Motor neuron (in vitro differentiated cells): ENCODE data around the gene WNT10A. TPM values are rescaled to one million over a fixed set of nuclear protein-coding genes. Genes with fewer than 3 reads are reported as not detected.
A peak's percentile ranks its signal among the peaks of the same experiment; 100 is the strongest.

Experiments
- ATAC-seq, 8 experiments: fragments of 200-7000 bp; cut with Tn5 transposase; replicated peaks in 6 of 8; 2 replicates each; pipeline ENCODE4 v1.8.0; 2021; ENCODE audit warnings: mild to moderate bottlenecking in 8 of 8, moderate library complexity in 8 of 8
- H3K27ac ChIP-seq, 2 donors: fragments of 250-450 bp; sonication (Bioruptor Pico); 2 replicates each; pipeline ENCODE4 v1.9.0; 2021; ENCODE audit warnings: antibody characterized with exemption in 2 of 2, mild to moderate bottlenecking in 2 of 2, moderate library complexity in 1 of 2
- H3K4me1 ChIP-seq, 2 donors: fragments of 250-450 bp; sonication (Bioruptor Pico); replicated peaks in 1 of 2; 2 replicates each; pipeline ENCODE4 v1.6.1; 2021; ENCODE audit warnings: antibody characterized with exemption in 2 of 2, mild to moderate bottlenecking in 2 of 2, moderate library complexity in 1 of 2
- H3K4me3 ChIP-seq, 5 donors: fragments of 250-450 bp; sonication (Bioruptor Pico); 2 replicates each; pipeline ENCODE4 v1.9.0; 2021; ENCODE audit warnings: antibody characterized with exemption in 5 of 5, mild to moderate bottlenecking in 5 of 5, moderate library complexity in 4 of 5
- WGBS, 10 experiments: fragments of 450-650 bp; shearing (Covaris generic); methylation state at CpG; one replicate each; pipeline ENCODE4 v1.0.0; 2022; 5-methylcytosine and 5-hydroxymethylcytosine counted together
- in situ Hi-C, 9 experiments: fragments of 400-800 bp; cut with MboI; loops; one replicate each; pipeline ENCODE4 v1.15.0; 2021; ENCODE audit warnings: low sequenced_read_pairs in 9 of 9, low pct_unique_long_range_greater_than_20kb in 2 of 9; ENCODE audit not compliant: unreplicated experiment in 9 of 9
- total RNA-seq, 8 experiments: library from RNA; unstranded; fragments of 300-600 nt; gene quantifications; 2 replicates each; pipeline versions ENCODE4 v1.2.3 to v1.2.4, GENCODE V29; 2022

Gene WNT10A
- total RNA-seq, 8 experiments from 2014 or later, result 0.11 to 0.81 (median 0.14) TPM; not detected in 5

- ATAC-seq, result no peak
- Histone ChIP-seq H3K27ac (no peak overlapping the region), H3K4me1 (peaks cover 0 to 8% of the 10 kb centered on the region in 2 donors), H3K4me3 (no peak overlapping the region)
- 50 to 60% methylated on average over 1 of the region's 1 CpG; no CpG with 5 or more reads in 8 of the 10 experiments for WGBS, 10 experiments
- in situ Hi-C loops, result no loop called here
Observed at GRCh38 chr2:218882461-218882816, 1.8 kb downstream of the WNT10A start.

GRCh38 chr2:218882866-218883366 is 2.3 kb downstream of the WNT10A start:
- Histone ChIP-seq H3K4me1 (peaks cover 0 to 8% of the 10 kb centered on the region in 2 donors), H3K4me3 (no peak overlapping the region), H3K27ac (no peak overlapping the region)
- in situ Hi-C loops, result no loop called here
- WGBS, 10 experiments, result 0 to 58% (median 35%) methylated on average over 1 to 3 of the region's 4 CpGs; no CpG with 5 or more reads in 4 of the 10 experiments
- peak in 1 of 8 experiments; percentile 7 for ATAC-seq

DNA sequence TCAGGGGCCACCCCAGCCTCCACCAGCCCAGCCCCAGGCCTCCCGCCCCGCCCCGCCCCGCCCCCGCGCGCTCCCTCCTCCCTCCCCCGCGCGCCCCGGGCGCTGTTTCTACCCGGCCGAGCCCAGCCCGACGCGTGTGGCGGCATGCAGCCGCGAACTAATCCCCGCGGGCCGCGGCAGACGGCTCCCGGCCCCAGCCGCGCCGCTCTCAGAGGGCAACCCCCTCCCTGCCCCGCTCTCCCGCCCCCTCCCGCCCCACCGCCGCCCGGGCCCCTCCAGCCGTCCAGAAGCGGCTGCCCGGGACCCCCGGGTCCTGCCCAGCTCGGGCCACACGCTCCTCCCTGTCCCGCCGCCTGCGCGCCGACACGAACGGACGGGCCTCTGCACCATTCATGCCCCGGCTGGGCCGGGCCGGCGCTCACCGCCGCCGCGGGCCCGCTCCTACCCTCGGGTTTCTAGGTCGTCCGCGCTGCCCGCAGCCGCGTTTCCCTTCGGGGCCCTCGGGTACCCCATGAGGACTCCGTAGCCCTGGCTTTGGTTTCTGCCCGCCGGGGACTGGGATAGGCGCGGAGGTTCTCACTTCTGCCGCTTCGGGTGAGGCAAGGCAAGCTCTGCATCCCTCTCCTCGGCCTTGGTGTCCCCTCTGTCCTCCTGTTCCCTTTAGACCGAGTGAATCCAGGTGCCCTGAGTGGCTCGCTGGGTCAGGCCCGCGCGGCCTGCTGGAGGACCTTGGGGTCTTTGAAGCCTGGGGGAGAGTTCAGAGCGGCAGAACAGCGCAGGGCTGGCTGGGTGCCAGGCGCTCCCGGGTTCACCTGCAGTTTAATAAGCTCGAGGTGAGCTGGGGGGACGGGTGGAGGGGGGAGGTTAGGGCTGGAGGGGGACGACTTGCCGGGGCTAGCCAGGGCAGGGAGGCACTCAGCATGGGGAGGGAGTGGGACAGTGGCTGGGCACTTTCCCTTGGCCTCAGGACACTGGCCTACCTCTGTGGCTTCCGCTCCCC is 3.1 kb downstream of the WNT10A start:
- 3 to 100% (median 20%) methylated on average over 1 to 11 of the region's 89 CpGs; no CpG with 5 or more reads in 5 of the 10 experiments for WGBS, 10 experiments
- in situ Hi-C loops, result no loop called here
- no peak overlapping the region for H3K4me3 ChIP-seq
- H3K4me1 ChIP-seq, result peaks cover 0 to 8% of the 10 kb centered on the region in 2 donors
- H3K27ac ChIP-seq, result no peak overlapping the region
- peak; percentile 36 to 83 (median 57) for ATAC-seq

GRCh38 chr2:218884519-218884918 is 3.9 kb downstream of the WNT10A start:
- peaks cover 0 to 8% of the 10 kb centered on the region in 2 donors for H3K4me1 ChIP-seq
- no peak for ATAC-seq
- no peak overlapping the region for H3K27ac ChIP-seq
- in situ Hi-C loops, result no loop called here
- H3K4me3 ChIP-seq, result no peak overlapping the region
- 19 to 100% (median 60%) methylated on average over 1 to 2 of the region's 2 CpGs; no CpG with 5 or more reads in 5 of the 10 experiments for WGBS, 10 experiments

GRCh38 chr2:218885981-218886947 is 5.6 kb downstream of the WNT10A start:
- in situ Hi-C loops, result no loop called here
- Histone ChIP-seq H3K27ac (no peak overlapping the region), H3K4me3 (no peak overlapping the region)

DNA sequence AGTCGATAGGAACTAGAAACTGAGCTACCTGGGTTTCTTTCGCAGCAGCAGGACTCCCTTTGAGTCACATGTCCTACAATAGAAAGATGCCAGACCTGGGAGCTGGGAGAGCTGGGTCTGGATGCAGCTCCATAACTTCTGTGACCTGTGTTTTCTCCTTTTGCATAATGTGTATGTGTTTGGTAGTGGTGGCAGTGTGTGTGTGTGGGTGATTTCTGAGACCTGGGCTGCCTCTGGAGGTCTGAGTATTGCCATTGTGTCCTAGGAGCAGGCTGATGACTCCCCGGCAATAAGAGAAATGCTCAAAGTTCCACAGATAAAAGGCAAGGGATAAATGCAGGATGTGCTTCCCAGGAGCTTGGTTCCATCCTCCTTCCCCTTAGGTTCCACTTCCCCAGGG is 6.4 kb downstream of the WNT10A start:
- 33 to 92% (median 64%) methylated on average over 1 to 3 of the region's 3 CpGs; no CpG with 5 or more reads in 6 of the 10 experiments for WGBS, 10 experiments
- in situ Hi-C loops, result no loop called here
- no peak overlapping the region for H3K27ac ChIP-seq
- peaks cover 0 to 4% of the 10 kb centered on the region in 2 donors for H3K4me1 ChIP-seq
- no peak overlapping the region for H3K4me3 ChIP-seq
- no peak for ATAC-seq

More at GRCh38 chr2:218885981-218886947, 5.6 kb downstream of the WNT10A start:
- peak; percentile 9 to 76 (median 64) for ATAC-seq
- peaks cover 0 to 4% of the 10 kb centered on the region in 2 donors for H3K4me1 ChIP-seq
- WGBS, 10 experiments, result 13 to 100% (median 39%) methylated on average over 1 to 3 of the region's 12 CpGs; no CpG with 5 or more reads in 5 of the 10 experiments

DNA sequence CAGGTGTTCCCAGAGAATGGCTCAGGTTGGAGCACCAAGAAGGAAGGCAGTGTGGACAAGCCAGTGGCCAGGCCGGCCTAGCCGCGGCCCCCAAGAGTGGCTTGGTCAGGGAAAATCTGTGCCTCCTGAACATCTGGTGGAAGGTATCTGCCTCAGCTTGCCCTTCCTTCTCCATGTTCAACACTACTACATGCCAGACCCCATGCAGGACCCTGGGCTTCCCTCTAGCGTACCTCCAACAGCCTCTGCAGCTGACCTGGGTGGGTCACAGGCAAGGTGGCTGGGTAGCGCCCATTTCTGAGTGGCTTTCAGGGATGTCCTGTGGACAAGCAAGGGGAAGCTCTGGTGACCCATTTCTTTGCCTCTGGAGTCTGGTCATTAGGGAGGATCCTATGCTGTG is 7.7 kb downstream of the WNT10A start:
- WGBS, 10 experiments, result 0 to 100% (median 47%) methylated on average over 1 to 4 of the region's 5 CpGs; no CpG with 5 or more reads in 5 of the 10 experiments

DNA sequence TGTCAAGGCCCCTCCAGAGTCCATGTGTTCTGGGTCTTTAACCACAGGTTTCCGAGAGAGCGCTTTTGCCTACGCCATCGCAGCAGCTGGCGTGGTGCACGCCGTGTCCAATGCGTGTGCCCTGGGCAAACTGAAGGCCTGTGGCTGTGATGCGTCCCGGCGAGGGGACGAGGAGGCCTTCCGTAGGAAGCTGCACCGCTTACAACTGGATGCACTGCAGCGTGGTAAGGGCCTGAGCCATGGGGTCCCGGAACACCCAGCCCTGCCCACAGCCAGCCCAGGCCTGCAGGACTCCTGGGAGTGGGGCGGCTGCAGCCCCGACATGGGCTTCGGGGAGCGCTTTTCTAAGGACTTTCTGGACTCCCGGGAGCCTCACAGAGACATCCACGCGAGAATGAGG is 9.3 kb downstream of the WNT10A start:
- no peak overlapping the region for H3K4me3 ChIP-seq
- no peaks in the 10 kb centered on the region for H3K4me1 ChIP-seq
- in situ Hi-C loops, result no loop called here
- WGBS, 10 experiments, result 68 to 92% (median 84%) methylated on average over 1 to 11 of the region's 23 CpGs; no CpG with 5 or more reads in 4 of the 10 experiments
- no peak overlapping the region for H3K27ac ChIP-seq
- no peak for ATAC-seq

More for the DNA sequence above, 7.7 kb downstream of the WNT10A start:
- H3K27ac ChIP-seq, result no peak overlapping the region
- H3K4me3 ChIP-seq, result no peak overlapping the region
- no peak for ATAC-seq
- in situ Hi-C loops, result no loop called here
- no peaks in the 10 kb centered on the region for H3K4me1 ChIP-seq

- in situ Hi-C loops, result no loop called here
- no peak overlapping the region for H3K4me3 ChIP-seq
Observed at GRCh38 chr2:218890369-218890768, 9.7 kb downstream of the WNT10A start.

GRCh38 chr2:218891275-218892135 is 10.9 kb downstream of the WNT10A start:
- in situ Hi-C loops, result no loop called here
- H3K27ac ChIP-seq, result no peak overlapping the region
- no peak for ATAC-seq
- no peaks in the 10 kb centered on the region for H3K4me1 ChIP-seq
- no peak overlapping the region for H3K4me3 ChIP-seq
- 20 to 83% (median 46%) methylated on average over 1 to 14 of the region's 19 CpGs; no CpG with 5 or more reads in 2 of the 10 experiments for WGBS, 10 experiments

More at GRCh38 chr2:218890369-218890768, 9.7 kb downstream of the WNT10A start:
- Histone ChIP-seq H3K27ac (no peak overlapping the region), H3K4me1 (no peaks in the 10 kb centered on the region)
- WGBS, 10 experiments, result 40 to 80% (median 60%) methylated on average over 1 of the region's 3 CpGs; no CpG with 5 or more reads in 7 of the 10 experiments
- no peak for ATAC-seq

GRCh38 chr2:218892693-218893348 is 12.2 kb downstream of the WNT10A start:
- in situ Hi-C loops, result no loop called here
- H3K4me3 ChIP-seq, result peak overlapping the region; percentile 23 to 40 (median 32)
- peak; percentile 69 to 91 (median 76) for ATAC-seq
- no peak overlapping the region for H3K27ac ChIP-seq
- WGBS, 10 experiments, result 0 to 67% (median 3%) methylated on average over 1 to 20 of the region's 72 CpGs; no CpG with 5 or more reads in 5 of the 10 experiments
- no peaks in the 10 kb centered on the region for H3K4me1 ChIP-seq
